ENCODE data around the gene PIAS3. TPM values are rescaled to one million over a fixed set of nuclear protein-coding genes. Genes with fewer than 3 reads are reported as not detected.
A peak's percentile ranks its signal among the peaks of the same experiment; 100 is the strongest.

Gene PIAS3
- total RNA-seq, 1 donor, result 15.2 TPM

DNA sequence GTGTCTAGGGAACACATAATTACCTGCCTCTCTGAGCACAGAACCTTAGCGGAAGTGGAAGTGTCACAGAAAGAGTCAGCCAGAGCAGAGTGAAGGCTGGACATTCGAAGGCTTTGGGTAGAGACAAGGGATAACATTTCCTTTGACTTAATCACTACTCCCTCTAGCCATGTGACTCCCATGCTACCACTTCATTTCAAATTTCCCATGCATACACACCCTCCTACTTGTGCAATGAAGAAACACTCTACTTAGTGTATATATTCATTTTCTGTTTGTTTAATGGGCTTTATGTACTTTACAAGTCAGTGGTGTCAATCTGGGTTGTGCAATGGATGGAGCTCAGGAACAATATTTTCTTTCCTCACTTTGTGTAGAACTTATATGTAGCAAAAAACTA, 19.8 kb upstream of the PIAS3 start:
- DNase-seq (ENCODE audit: insufficient read length, low spot score, missing footprints), result peak; percentile 85
- TF ChIP-seq, protein P1, sequence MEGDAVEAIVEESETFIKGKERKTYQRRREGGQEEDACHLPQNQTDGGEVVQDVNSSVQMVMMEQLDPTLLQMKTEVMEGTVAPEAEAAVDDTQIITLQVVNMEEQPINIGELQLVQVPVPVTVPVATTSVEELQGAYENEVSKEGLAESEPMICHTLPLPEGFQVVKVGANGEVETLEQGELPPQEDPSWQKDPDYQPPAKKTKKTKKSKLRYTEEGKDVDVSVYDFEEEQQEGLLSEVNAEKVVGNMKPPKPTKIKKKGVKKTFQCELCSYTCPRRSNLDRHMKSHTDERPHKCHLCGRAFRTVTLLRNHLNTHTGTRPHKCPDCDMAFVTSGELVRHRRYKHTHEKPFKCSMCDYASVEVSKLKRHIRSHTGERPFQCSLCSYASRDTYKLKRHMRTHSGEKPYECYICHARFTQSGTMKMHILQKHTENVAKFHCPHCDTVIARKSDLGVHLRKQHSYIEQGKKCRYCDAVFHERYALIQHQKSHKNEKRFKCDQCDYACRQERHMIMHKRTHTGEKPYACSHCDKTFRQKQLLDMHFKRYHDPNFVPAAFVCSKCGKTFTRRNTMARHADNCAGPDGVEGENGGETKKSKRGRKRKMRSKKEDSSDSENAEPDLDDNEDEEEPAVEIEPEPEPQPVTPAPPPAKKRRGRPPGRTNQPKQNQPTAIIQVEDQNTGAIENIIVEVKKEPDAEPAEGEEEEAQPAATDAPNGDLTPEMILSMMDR (IDR thresholded peaks at IDR 0.05; ENCODE audit: extremely low read depth, low read depth, low read length), result no peak
- Histone ChIP-seq H3K27ac (ENCODE audit: low read depth, low read length) (no peak overlapping the region), H2AFZ (ENCODE audit: low read length) (no peak overlapping the region), H3K79me2 (ENCODE audit: insufficient read depth, low read length) (no peaks in the 10 kb centered on the region), H3K27me3 (ENCODE audit: insufficient read depth, low read length) (no peaks in the 10 kb centered on the region), H4K20me1 (ENCODE audit: insufficient read depth, low read length) (no peaks in the 10 kb centered on the region), H3K4me2 (ENCODE audit: insufficient read depth, low read length) (no peak overlapping the region), H3K36me3 (ENCODE audit: insufficient read depth, low read length) (no peaks in the 10 kb centered on the region), H3K4me1 (ENCODE audit: insufficient read depth, low read length) (no peaks in the 10 kb centered on the region), H3K4me3 (ENCODE audit: insufficient read depth, low read length) (no peak overlapping the region), H3K9me3 (ENCODE audit: low read depth, low read length) (no peaks in the 10 kb centered on the region)

DNA sequence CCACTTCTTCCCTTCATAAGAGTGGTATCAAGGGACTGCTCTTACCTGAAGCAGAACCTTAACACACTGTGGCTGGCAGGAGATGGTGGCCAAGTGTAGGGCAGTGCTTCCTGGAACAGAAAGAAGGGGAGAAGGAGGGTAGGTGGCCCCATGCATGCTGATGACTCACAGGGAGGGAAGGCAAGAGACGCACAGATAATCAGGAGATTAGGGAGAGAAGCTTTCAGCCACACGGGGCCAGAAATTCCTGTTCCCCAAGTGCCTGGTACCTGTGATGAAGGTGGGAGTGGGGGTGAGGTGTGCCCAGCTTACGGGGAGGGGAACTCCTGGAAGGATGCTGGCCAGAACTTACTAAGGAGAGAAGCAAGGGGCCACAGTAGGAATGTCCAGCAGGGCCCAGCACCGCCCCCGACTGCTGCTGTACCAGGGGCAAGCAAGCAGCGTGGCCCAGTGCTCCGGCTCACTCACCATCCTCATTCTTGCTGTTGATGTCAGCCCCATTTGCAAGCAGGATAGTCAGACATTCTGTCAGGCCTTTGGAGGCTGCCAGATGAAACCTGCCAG, 19.1 kb upstream of the PIAS3 start:
- Histone ChIP-seq H3K79me2 (ENCODE audit: insufficient read depth, low read length) (no peaks in the 10 kb centered on the region), H3K4me2 (ENCODE audit: insufficient read depth, low read length) (no peak overlapping the region), H3K27me3 (ENCODE audit: insufficient read depth, low read length) (no peaks in the 10 kb centered on the region), H3K4me1 (ENCODE audit: insufficient read depth, low read length) (no peaks in the 10 kb centered on the region), H4K20me1 (ENCODE audit: insufficient read depth, low read length) (no peaks in the 10 kb centered on the region), H3K9me3 (ENCODE audit: low read depth, low read length) (no peaks in the 10 kb centered on the region), H3K36me3 (ENCODE audit: insufficient read depth, low read length) (no peaks in the 10 kb centered on the region), H2AFZ (ENCODE audit: low read length) (no peak overlapping the region), H3K4me3 (ENCODE audit: insufficient read depth, low read length) (no peak overlapping the region), H3K27ac (ENCODE audit: low read depth, low read length) (no peak overlapping the region)
- DNase-seq (ENCODE audit: insufficient read length, low spot score, missing footprints), result no peak
- TF ChIP-seq, protein P1 (IDR thresholded peaks at IDR 0.05; ENCODE audit: extremely low read depth, low read depth, low read length), result no peak

DNA sequence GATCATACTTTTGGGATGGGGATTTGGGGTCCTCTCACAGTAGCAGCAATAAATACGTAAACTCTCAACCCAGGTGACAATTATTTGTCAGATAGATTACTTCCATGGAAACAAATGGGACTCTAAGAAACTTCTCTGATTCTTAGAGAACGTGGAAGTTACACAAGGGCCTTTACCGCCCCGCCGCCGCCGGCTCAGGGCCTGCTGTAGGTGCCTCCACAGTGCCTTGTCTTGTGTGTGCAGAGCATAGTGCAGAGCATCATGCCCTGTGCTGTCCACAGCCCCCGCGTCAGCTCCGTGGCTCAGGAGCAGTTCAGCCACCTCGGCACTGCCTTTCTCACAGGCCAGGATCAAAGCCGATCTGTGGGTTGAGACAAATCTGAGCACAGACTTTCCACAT, 15.8 kb upstream of the PIAS3 start:
- Histone ChIP-seq H3K4me3 (ENCODE audit: insufficient read depth, low read length) (no peak overlapping the region), H3K27ac (ENCODE audit: low read depth, low read length) (no peak overlapping the region), H2AFZ (ENCODE audit: low read length) (no peak overlapping the region), H4K20me1 (ENCODE audit: insufficient read depth, low read length) (no peaks in the 10 kb centered on the region), H3K4me2 (ENCODE audit: insufficient read depth, low read length) (no peak overlapping the region), H3K4me1 (ENCODE audit: insufficient read depth, low read length) (peaks cover 17% of the 10 kb centered on the region), H3K36me3 (ENCODE audit: insufficient read depth, low read length) (no peaks in the 10 kb centered on the region), H3K27me3 (ENCODE audit: insufficient read depth, low read length) (no peaks in the 10 kb centered on the region), H3K79me2 (ENCODE audit: insufficient read depth, low read length) (no peaks in the 10 kb centered on the region), H3K9me3 (ENCODE audit: low read depth, low read length) (no peaks in the 10 kb centered on the region)
- TF ChIP-seq, protein P1 (IDR thresholded peaks at IDR 0.05; ENCODE audit: extremely low read depth, low read depth, low read length), result no peak
- DNase-seq (ENCODE audit: insufficient read length, low spot score, missing footprints), result no peak

DNA sequence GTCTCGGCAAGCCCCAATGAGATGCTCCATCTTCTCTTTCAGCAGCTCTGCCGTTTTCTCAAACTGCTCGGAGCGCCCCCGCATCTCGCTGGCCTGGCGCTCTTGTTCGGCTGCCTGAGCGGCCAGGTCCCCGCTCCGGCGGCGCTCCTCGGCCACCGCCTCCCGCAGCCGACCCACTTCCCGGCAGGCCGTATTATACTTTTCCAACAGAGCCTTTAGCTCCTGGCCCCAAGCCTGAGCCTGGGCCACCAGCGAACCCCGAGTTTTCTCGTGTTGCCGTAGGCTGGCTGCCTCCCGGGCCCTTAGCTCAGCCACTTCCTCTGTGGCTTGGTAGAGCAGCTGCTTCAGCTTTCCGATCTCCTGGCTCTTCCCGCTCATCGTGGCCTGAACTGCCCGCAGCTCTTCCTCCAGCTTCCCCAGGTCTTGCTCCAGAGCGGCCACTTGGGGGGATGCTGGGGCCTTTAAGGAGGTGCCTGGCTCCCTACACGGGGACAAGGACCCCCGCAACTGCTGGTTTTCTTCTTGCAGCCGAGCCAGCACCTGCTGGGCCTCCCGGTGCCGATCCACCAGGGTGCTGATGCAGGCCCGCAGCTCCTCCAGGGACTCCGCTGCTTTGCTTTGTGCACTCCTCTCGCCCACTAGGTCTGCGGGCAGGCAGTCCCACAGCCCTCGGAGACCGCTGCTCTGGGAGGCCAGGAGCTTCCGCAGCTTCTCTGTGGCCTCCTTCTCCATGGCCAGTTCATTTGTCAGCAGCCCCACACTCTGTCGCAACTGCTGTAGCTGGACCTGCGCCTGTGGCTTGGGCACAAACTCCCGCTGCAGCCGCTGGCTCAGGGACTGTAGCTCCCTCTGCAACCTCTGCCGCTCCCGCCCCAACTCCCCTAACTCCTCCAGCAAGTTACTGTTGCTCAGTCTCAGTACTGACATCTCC, 13.4 kb upstream of the PIAS3 start:
- peak overlapping the region; percentile 96 for H3K4me2 ChIP-seq (ENCODE audit: insufficient read depth, low read length)
- peak overlapping the region; percentile 72 for H3K4me3 ChIP-seq (ENCODE audit: insufficient read depth, low read length)
- peak overlapping the region; percentile 40 for H3K27ac ChIP-seq (ENCODE audit: low read depth, low read length)
- no peaks in the 10 kb centered on the region for H3K27me3 ChIP-seq (ENCODE audit: insufficient read depth, low read length)
- H3K9me3 ChIP-seq (ENCODE audit: low read depth, low read length), result no peaks in the 10 kb centered on the region
- no peaks in the 10 kb centered on the region for H3K79me2 ChIP-seq (ENCODE audit: insufficient read depth, low read length)
- H4K20me1 ChIP-seq (ENCODE audit: insufficient read depth, low read length), result no peaks in the 10 kb centered on the region
- H2AFZ ChIP-seq (ENCODE audit: low read length), result peak overlapping the region; percentile 97
- peak; percentile 92 for DNase-seq (ENCODE audit: insufficient read length, low spot score, missing footprints)
- H3K36me3 ChIP-seq (ENCODE audit: insufficient read depth, low read length), result peaks cover 3% of the 10 kb centered on the region
- TF ChIP-seq, protein P1 (IDR thresholded peaks at IDR 0.05; ENCODE audit: extremely low read depth, low read depth, low read length), result no peak
- peaks cover 17% of the 10 kb centered on the region for H3K4me1 ChIP-seq (ENCODE audit: insufficient read depth, low read length)
